ENCODE measurements around the gene CILP. TPM values are rescaled to one million over a fixed set of nuclear protein-coding genes. Genes with fewer than 3 reads are reported as not detected.
A peak's percentile ranks its signal among the peaks of the same experiment; 100 is the strongest.
"Not testable (repeated sequence)": the region's sequence is repeated elsewhere in the genome, so short reads cannot be mapped to it uniquely, and the experiment has no call there.

The CILP gene
- total RNA-seq, 1 donor from 2014 or later, result 129 TPM

DNA sequence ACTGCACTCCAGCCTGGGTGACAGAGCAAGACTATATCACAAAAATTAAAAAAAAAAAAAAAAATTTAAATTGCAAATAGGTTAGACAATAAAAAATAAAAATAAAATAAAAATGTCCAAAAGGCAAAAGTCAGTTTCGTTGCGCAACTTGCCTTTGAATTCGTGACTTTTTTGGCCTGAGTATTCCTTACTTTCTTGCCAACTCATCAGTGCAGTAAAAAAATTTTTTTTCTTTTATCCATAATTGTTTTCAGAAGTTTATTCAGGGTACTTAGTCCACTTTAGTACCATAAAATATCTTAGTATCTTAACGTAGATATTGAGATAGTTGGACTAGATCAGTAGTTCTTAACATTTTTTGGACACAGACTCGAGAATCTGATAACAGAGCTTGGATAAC, 22.4 kb upstream of the CILP start:
- no peaks in the 10 kb centered on the region for H3K9me3 ChIP-seq
- peak overlapping the region; percentile 42 for H3K27ac ChIP-seq
- H3K4me1 ChIP-seq, result no peaks in the 10 kb centered on the region
- no peaks in the 10 kb centered on the region for H3K36me3 ChIP-seq
- H3K4me3 ChIP-seq, result no peak overlapping the region
- TF ChIP-seq POLR2AphosphoS5 (IDR thresholded peaks at IDR 0.05; ENCODE audit: insufficient read depth in 1 of 2, low read depth in 1 of 2), result no peak
- TF ChIP-seq, protein P1, sequence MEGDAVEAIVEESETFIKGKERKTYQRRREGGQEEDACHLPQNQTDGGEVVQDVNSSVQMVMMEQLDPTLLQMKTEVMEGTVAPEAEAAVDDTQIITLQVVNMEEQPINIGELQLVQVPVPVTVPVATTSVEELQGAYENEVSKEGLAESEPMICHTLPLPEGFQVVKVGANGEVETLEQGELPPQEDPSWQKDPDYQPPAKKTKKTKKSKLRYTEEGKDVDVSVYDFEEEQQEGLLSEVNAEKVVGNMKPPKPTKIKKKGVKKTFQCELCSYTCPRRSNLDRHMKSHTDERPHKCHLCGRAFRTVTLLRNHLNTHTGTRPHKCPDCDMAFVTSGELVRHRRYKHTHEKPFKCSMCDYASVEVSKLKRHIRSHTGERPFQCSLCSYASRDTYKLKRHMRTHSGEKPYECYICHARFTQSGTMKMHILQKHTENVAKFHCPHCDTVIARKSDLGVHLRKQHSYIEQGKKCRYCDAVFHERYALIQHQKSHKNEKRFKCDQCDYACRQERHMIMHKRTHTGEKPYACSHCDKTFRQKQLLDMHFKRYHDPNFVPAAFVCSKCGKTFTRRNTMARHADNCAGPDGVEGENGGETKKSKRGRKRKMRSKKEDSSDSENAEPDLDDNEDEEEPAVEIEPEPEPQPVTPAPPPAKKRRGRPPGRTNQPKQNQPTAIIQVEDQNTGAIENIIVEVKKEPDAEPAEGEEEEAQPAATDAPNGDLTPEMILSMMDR (IDR thresholded peaks at IDR 0.05), result no peak
- no peak for TF ChIP-seq POLR2A (IDR thresholded peaks at IDR 0.05)
- intact Hi-C loops (cut with DNase I), result no loop called here
- DNase-seq (ENCODE audit: extremely low spot score in 2 of 2), result no peak
- H3K27me3 ChIP-seq, result no peaks in the 10 kb centered on the region

DNA sequence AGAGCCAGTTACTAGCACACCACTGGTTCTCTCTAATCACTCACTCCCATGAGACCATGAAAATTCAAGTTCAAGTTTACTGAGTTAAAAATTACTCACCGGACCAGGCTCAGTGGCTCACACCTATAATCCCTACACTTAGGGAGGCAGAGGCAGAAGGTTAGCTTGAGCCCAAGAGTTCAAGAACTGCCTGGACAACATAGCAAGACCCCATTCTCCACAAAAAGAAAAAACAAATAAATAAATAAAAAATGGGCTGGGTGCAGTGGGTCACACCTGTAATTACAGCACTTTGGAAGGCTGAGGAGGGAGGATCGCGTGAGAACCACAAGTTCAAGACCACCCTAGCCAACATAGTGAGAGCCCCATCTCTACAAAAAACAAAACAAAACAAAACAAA, 21.2 kb upstream of the CILP start:
- Histone ChIP-seq H3K27me3 (no peaks in the 10 kb centered on the region), H3K4me1 (no peaks in the 10 kb centered on the region), H3K36me3 (no peaks in the 10 kb centered on the region), H3K4me3 (no peak overlapping the region), H3K27ac (no peak overlapping the region), H3K9me3 (no peaks in the 10 kb centered on the region)
- intact Hi-C loops (cut with DNase I), result no loop called here
- TF ChIP-seq, protein P1 (IDR thresholded peaks at IDR 0.05), result no peak
- no peak for TF ChIP-seq POLR2AphosphoS5 (IDR thresholded peaks at IDR 0.05; ENCODE audit: insufficient read depth in 1 of 2, low read depth in 1 of 2)
- TF ChIP-seq POLR2A (IDR thresholded peaks at IDR 0.05), result no peak
- no peak for DNase-seq (ENCODE audit: extremely low spot score in 2 of 2)

DNA sequence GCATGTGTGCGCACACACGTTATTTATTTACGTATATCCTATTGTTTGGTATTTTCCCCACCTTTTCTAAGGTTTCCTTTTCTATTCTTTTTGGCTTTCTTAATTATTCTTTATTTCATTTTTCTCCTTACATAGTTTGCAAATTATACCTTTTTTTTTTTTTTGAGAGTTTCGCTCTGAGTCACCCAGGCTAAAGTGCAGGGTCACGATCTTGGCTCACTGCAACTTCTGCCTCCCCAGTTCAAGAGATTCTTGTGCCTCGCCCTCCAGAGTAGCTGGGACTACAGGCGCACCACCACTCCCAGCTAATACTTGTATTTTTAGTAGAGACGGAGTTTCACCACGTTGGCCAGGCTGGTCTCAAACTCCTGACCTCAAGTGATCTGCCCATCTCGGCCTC, 20.0 kb upstream of the CILP start:
- intact Hi-C loops (cut with DNase I), result no loop called here
- Histone ChIP-seq H3K27me3 (no peaks in the 10 kb centered on the region), H3K4me3 (no peak overlapping the region), H3K4me1 (no peaks in the 10 kb centered on the region), H3K9me3 (no peaks in the 10 kb centered on the region), H3K27ac (no peak overlapping the region), H3K36me3 (no peaks in the 10 kb centered on the region)
- TF ChIP-seq POLR2A (IDR thresholded peaks at IDR 0.05), result no peak
- no peak for TF ChIP-seq POLR2AphosphoS5 (IDR thresholded peaks at IDR 0.05; ENCODE audit: insufficient read depth in 1 of 2, low read depth in 1 of 2)
- TF ChIP-seq, protein P1 (IDR thresholded peaks at IDR 0.05), result no peak
- no peak for DNase-seq (ENCODE audit: extremely low spot score in 2 of 2)

DNA sequence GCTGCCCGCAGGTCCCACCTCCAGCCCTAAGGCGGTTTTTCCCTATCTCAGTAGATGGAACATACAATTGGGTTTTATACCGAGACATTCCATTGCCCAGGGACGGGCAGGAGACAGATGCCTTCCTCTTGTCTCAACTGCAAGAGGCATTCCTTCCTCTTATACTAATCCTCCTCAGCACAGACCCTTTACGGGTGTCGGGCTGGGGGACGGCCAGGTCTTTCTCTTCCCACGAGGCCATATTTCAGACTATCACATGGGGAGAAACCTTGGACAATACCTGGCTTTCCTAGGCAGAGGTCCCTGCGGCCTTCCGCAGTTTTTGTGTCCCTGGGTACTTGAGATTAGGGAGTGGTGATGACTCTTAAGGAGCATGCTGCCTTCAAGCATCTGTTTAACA, 15.6 kb upstream of the CILP start:
- H3K4me3 ChIP-seq; H3K4me1 ChIP-seq; intact Hi-C loops (cut with DNase I); DNase-seq (ENCODE audit: extremely low spot score in 2 of 2); H3K27me3 ChIP-seq; H3K9me3 ChIP-seq; H3K27ac ChIP-seq; H3K36me3 ChIP-seq: not testable (repeated sequence)

DNA sequence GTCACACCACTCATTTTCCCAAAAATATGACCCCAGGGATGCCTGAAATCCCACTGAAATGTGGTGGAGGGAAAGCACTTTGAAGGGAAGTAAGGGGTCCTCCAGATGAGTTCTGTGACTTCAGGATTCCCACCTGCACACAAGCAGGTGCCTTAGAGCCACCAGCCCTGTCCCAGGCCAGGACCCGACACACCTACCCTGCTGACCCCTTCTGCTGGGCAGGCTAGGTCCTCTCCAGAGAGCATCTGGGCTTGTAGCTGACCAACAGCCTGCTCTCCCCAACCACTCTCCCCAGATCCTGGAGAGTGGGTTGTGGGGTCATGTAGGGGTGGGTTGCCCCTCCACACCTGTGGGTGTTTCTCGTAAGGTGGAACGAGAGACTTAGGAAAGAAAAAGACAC, 14.9 kb upstream of the CILP start:
- TF ChIP-seq POLR2A (IDR thresholded peaks at IDR 0.05), result no peak
- no peak for TF ChIP-seq POLR2AphosphoS5 (IDR thresholded peaks at IDR 0.05; ENCODE audit: insufficient read depth in 1 of 2, low read depth in 1 of 2)
- TF ChIP-seq, protein P1 (IDR thresholded peaks at IDR 0.05), result no peak
- Histone ChIP-seq H3K36me3 (no peaks in the 10 kb centered on the region), H3K4me3 (no peak overlapping the region), H3K9me3 (no peaks in the 10 kb centered on the region), H3K27me3 (no peaks in the 10 kb centered on the region), H3K27ac (no peak overlapping the region), H3K4me1 (no peaks in the 10 kb centered on the region)
- intact Hi-C loops (cut with DNase I), result no loop called here
- no peak for DNase-seq (ENCODE audit: extremely low spot score in 2 of 2)

DNA sequence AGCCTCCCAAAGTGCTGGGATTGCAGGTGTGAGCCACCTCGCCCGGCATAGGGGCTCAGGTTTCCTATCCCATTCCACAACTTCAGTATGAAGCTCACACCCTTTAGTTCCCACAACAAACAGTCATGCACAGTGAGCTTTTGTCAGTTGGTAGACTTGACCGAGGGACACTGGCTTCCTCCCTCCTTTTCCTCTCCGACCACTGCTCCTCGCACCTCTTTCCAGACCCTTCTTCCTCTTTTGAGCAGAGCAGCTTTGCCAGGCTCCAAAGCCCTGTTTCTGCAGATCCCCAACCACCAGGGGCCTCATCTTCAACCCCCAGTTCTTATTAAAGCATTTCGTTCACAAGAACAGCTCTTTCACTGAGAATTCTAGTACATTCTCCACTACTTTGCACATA, 12.7 kb upstream of the CILP start:
- Histone ChIP-seq H3K4me1 (no peaks in the 10 kb centered on the region), H3K4me3 (no peak overlapping the region), H3K9me3 (no peaks in the 10 kb centered on the region), H3K27me3 (no peaks in the 10 kb centered on the region), H3K27ac (no peak overlapping the region), H3K36me3 (no peaks in the 10 kb centered on the region)
- intact Hi-C loops (cut with DNase I), result no loop called here
- TF ChIP-seq POLR2AphosphoS5 (IDR thresholded peaks at IDR 0.05; ENCODE audit: insufficient read depth in 1 of 2, low read depth in 1 of 2), result no peak
- TF ChIP-seq, protein P1 (IDR thresholded peaks at IDR 0.05), result no peak
- no peak for TF ChIP-seq POLR2A (IDR thresholded peaks at IDR 0.05)
- no peak for DNase-seq (ENCODE audit: extremely low spot score in 2 of 2)

Data from vagina (tissue), 2 donors.